Measurements from ENCODE around the gene TTC24.

- no peak for TF ChIP-seq CTCF (IDR thresholded peaks at IDR 0.05)
- TF ChIP-seq POLR2A (IDR thresholded peaks at IDR 0.05), result no peak
Measured at GRCh38 chr1:156554971-156555370, 24.6 kb upstream of the TTC24 start.

All from thyroid gland (tissue), 4 donors.